ENCODE data around the gene CHCHD1.

- TF ChIP-seq CTCF (IDR thresholded peaks at IDR 0.05) = no peak
- no peak for TF ChIP-seq EP300 (IDR thresholded peaks at IDR 0.05)
- TF ChIP-seq POLR2A (IDR thresholded peaks at IDR 0.05) = no peak
- TF ChIP-seq POLR2AphosphoS5 (IDR thresholded peaks at IDR 0.05) = no peak
Observed at GRCh38 chr10:73761781-73762180, 20.1 kb upstream of the CHCHD1 start.

Measured in suprapubic skin (tissue), 4 donors.